HFFc6 (cell line): Measurements from ENCODE around the gene ATXN3. TPM values are rescaled to one million over a fixed set of nuclear protein-coding genes. Genes with fewer than 3 reads are reported as not detected.

Source experiments
- DNase-seq: peaks from one replicate; pipeline ENCODE4 v3.0.0-alpha.2; 2018
- H3K27ac Mint-ChIP-seq: 2 replicates; pipeline ENCODE4 v1.8.0; 2020; ENCODE audit warnings: mild to moderate bottlenecking, mixed read lengths
- H3K27me3 Mint-ChIP-seq: 2 replicates; pipeline ENCODE4 v1.8.0; 2021; ENCODE audit warnings: mild to moderate bottlenecking, moderate library complexity, mixed read lengths; ENCODE audit not compliant: insufficient read depth
- H3K36me3 Mint-ChIP-seq: 2 replicates; pipeline ENCODE4 v1.8.0; 2021; ENCODE audit warnings: low read depth, mixed read lengths
- H3K4me1 Mint-ChIP-seq: 2 replicates; pipeline ENCODE4 v1.8.0; 2020; ENCODE audit warnings: low read depth, mixed read lengths
- H3K4me3 Mint-ChIP-seq: 2 replicates; pipeline ENCODE4 v1.8.0; 2020; ENCODE audit warnings: mild to moderate bottlenecking, moderate library complexity, mixed read lengths
- H3K9me3 Mint-ChIP-seq: 2 replicates; pipeline ENCODE4 v1.8.0; 2020; ENCODE audit warnings: mild to moderate bottlenecking, mixed read lengths
- CTCF ChIP-seq: fragments of 200-600 bp; sonication (generic); IDR thresholded peaks from 2 replicates; pipeline ENCODE4 v1.5.0; 2021; ENCODE audit warnings: antibody characterized with exemption, mild to moderate bottlenecking
- total RNA-seq, 6 experiments: library from RNA; stranded (reverse); fragmentation: NEBNext Ultra II Directional; extraction: Animal tissue kit (Norgen Biotek cat#: 25700); gene quantifications; 2 replicates in 1 of 6; 3 replicates in 5 of 6; pipeline ENCODE4 v1.2.3, GENCODE V29; 2021

The ATXN3 gene
- total RNA-seq, 6 experiments from 2014 or later: 18.5 to 22.4 (median 21.6) TPM

GRCh38 chr14:92040431-92041051 is 65.8 kb downstream of the ATXN3 start:
- H3K4me3 Mint-ChIP-seq: peak overlapping the region; percentile 94

GRCh38 chr14:92039719-92040430 is 66.5 kb downstream of the ATXN3 start, which contains the start of gene TRIP11:
TSS of gene TRIP11 (minus strand) at chr14:92040059. CDS start at chr14:92039685, 374 bp downstream.
- peak; percentile 92 for DNase-seq
- Mint-ChIP-seq H3K27ac (peak within 1 kb of the TSS; percentile 99), H3K9me3 (no peaks in the 10 kb centered on the region), H3K27me3 (no peaks in the 10 kb centered on the region), H3K4me1 (peaks cover 38% of the 10 kb centered on the region), H3K4me3 (peak within 1 kb of the TSS; percentile 94), H3K36me3 (peaks cover 12% of the 10 kb centered on the region; the same call in 1 of the 2 replicates)
- TF ChIP-seq CTCF: no peak

More at GRCh38 chr14:92040431-92041051, 65.8 kb downstream of the ATXN3 start:
- no peak for TF ChIP-seq CTCF
- no peaks in the 10 kb centered on the region for H3K9me3 Mint-ChIP-seq
- H3K4me1 Mint-ChIP-seq: peaks cover 38% of the 10 kb centered on the region
- peaks cover 12% of the 10 kb centered on the region; the same call in 1 of the 2 replicates for H3K36me3 Mint-ChIP-seq
- H3K27ac Mint-ChIP-seq: peak overlapping the region; percentile 99
- H3K27me3 Mint-ChIP-seq: no peaks in the 10 kb centered on the region
- peak; percentile 8 for DNase-seq

DNA sequence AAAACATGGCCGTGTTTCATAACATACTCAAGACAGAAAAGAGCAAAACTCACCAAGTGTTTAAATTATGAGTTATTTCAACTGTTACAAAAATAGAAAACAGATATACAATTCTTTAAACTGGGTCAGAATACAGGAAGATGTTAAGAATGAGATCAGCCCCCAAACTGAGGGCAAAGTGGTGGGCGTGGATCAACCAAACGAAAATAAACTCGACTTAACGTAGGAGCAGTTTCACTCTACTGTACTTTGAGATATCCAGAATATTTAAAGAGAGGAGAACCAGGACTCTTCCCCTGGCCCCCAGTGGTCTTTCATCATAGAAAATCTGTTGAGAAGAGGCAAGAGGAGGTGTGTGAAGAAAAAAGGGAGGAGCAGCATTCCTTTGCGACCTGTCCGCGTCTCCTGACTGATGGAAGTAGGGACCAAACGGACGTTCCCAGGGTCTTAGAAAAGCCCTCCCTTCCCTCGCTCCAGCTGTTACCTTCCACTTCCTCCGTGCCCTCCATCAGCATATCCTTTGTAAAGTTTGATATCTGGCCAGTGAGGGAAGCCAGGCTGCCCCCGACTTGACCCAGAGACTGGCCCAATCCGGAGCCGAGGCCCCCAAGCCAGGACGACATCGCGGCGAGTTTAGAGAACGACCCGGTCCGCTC is 67.2 kb downstream of the ATXN3 start:
- TF ChIP-seq CTCF: no peak
- Mint-ChIP-seq H3K4me1 (peaks cover 38% of the 10 kb centered on the region), H3K27me3 (no peaks in the 10 kb centered on the region), H3K9me3 (no peaks in the 10 kb centered on the region), H3K36me3 (peaks cover 12% of the 10 kb centered on the region; the same call in 1 of the 2 replicates), H3K27ac (peak overlapping the region; percentile 99), H3K4me3 (peak overlapping the region; percentile 94)
- DNase-seq: peak; percentile 62

DNA sequence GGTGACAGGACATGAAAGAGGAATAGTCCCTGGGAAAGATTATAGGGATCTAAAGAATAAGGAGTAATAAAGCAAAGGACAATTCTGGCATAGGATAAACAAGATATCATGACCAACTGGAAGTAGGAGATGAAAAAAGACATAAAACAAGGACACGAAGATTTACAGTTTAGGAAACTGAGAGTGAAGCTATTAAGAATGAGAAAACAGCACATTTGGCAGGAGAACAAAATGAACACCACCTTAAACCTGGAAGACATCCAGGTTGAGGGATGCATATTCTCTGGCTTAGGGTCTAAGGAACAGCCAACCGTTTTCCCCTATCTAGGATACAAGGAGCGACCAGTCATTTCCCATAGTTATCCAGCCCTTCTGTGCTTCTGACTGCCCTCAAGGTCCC is 68.4 kb downstream of the ATXN3 start:
- H3K4me1 Mint-ChIP-seq: peaks cover 38% of the 10 kb centered on the region
- H3K4me3 Mint-ChIP-seq: peak overlapping the region; percentile 94
- no peaks in the 10 kb centered on the region for H3K27me3 Mint-ChIP-seq
- peak overlapping the region; percentile 45; the same call in 1 of the 2 replicates for H3K27ac Mint-ChIP-seq
- no peaks in the 10 kb centered on the region for H3K9me3 Mint-ChIP-seq
- DNase-seq: no peak
- H3K36me3 Mint-ChIP-seq: peaks cover 12% of the 10 kb centered on the region; the same call in 1 of the 2 replicates
- no peak for TF ChIP-seq CTCF

- DNase-seq: no peak
- no peak for TF ChIP-seq CTCF
- no peaks in the 10 kb centered on the region for H3K27me3 Mint-ChIP-seq
- H3K4me3 Mint-ChIP-seq: no peak overlapping the region
- peaks cover 12% of the 10 kb centered on the region; the same call in 1 of the 2 replicates for H3K36me3 Mint-ChIP-seq
- no peaks in the 10 kb centered on the region for H3K9me3 Mint-ChIP-seq
- H3K27ac Mint-ChIP-seq: no peak overlapping the region
- peaks cover 34% of the 10 kb centered on the region for H3K4me1 Mint-ChIP-seq
Observed at GRCh38 chr14:92035890-92036289, 70.5 kb downstream of the ATXN3 start.
